ENCODE data around the gene POLE.

The POLE gene

DNA sequence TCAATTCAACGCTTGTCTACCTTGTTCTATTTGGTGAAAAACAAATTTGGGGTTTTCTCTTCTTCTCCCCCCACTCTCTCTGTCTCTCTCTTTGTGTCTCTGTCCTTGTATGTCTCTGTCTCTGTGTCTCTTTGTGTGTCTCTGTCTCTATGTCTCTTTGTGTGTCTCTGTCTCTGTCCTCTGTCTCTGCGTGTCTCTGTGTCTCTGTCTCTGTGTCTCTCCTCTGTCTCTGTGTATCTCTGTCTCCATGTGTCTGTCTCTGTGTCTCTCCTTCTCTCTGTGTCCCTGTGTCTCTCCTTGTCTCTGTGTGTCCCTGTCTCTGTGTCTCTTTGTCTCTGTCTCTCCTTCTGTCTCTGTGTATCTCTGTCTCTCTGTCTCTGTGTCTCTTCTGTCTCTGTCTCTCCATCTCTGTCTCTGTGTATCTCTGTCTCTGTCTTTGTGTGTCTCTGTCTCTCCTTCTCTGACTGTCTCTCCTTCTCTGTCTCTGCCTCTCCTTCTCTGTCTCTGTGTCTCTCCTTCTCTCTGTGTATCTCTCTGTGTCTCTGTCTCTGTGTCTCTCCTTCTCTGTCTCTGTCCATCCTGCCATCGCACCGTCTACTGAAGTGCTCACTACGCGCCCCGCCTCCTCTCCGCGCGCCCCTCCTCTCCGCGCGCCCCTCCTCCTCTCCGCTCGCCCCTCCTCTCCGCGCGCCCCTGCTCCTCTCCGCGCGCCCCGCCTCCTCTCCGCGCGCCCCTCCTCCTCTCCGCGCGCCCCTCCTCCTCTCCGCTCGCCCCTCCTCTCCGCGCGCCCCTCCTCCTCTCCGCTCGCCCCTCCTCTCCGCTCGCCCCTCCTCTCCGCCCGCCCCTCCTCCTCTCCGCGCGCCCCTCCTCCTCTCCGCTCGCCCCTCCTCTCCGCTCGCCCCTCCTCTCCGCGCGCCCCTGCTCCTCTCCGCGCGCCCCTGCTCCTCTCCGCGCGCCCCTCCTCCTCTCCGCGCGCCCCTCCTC lies 89.5 kb downstream of the POLE start:
- peak; percentile 43 for DNase-seq (ENCODE audit: low spot score)

DNA sequence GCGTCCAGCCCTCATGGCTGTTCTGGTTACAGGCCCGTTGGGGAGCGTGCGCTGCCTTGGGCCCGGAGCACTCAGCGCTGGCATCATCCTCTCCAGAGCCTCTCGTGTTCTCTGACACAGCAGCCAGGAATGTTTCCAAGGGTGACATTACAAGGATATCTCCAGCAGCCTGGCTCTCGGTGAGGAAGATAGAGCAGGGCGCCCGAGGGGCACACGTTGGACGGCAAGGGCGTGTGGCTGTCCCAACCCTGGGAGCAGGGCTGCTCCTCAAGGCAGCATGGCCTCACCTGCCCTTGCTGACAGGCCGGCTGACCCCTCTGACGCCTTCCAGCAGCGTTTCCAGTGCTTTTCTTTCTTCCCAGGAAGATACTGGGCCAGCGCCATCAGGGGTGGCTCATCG lies 91.1 kb downstream of the POLE start:
- no peak for DNase-seq (ENCODE audit: low spot score)

DNA sequence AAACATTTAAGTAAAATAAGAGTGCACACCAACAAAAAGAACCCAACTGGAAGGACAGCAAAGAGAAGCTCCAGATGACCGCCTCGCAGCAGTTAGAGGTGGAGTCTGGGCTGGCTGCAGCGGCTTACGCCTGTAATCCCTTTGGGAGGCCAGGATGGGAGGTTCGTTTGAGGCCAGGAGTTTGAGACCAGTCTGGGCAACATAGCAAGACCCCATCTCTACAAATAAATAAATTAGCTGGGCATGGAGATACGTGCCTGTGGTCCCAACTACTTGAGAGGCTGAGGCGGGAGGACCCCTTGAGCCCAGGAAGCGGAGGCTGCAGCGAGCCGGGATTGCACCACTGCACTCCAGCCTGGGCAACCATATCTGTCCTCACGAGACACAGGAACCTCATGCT lies 92.0 kb downstream of the POLE start:
- DNase-seq (ENCODE audit: low spot score) = no peak

DNA sequence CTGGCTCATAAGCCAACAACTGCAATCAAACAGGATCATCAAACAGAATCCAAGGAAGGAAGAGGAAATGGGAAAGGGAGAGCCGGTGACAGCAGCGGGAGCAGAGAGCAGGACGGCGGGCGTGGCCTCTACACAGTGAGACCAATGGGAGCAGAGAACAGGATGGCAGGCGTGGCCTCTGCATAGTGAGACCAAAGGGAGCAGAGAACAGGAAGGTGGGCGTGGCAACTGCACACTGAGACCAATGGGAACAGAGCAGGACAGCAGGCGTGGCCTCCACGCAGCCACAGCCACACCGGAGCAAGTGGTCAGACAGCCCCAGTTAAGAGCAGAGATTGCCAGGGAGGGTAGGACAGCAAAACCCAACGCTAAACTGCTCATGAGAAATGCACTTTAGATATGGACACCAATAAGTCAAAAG lies 93.2 kb downstream of the POLE start:
- DNase-seq (ENCODE audit: low spot score) = no peak

DNA sequence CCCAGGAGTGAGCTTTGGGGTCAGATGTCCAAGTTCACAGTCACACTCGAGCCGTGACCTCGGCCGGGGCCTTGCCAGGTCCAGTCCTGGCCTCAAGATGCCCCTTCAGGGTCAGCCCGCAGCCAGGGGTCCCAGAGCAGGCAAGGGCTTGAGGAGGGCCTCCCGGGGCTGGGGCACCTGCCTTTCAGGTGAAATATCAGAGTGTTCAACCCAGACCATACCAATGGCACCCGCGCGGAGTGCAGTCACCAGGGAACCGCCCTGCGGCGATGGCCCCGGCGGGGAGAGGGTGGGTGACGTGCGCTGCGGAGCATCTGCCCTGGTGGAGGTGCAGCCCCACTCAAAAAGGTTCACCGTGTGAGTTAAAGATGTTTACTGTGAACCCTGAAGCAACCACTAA lies 93.6 kb downstream of the POLE start:
- no peak for DNase-seq (ENCODE audit: low spot score)

GRCh38 chr12:132593071-132593470 lies 94.1 kb downstream of the POLE start:
- DNase-seq (ENCODE audit: low spot score) = no peak

- no peak for DNase-seq (ENCODE audit: low spot score)
Measured at GRCh38 chr12:132592282-132592970, 94.7 kb downstream of the POLE start.

GRCh38 chr12:132591107-132591935 lies 95.8 kb downstream of the POLE start:
- no peak for DNase-seq (ENCODE audit: low spot score)

GRCh38 chr12:132588821-132589669 lies 98.1 kb downstream of the POLE start:
- no peak for DNase-seq (ENCODE audit: low spot score)

DNA sequence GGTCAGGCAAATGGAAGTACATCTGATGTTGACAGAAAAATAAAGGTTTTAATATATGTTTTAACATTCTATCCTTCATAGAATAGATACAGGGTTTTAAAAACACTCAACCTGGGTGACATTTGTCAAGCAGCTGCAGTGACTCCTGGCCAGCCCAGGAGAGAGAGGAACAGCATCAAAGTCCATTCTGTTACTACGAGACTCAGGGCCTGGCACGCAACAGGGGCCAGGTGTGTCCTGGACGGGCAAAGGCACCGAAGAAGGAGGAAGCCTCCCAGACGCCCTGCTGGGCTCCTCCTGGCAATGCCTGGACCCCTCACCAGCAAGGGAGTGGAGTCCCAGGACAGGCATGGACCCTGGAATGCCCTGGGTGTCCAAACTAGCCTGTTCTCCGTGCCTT lies 98.8 kb downstream of the POLE start:
- DNase-seq (ENCODE audit: low spot score) = no peak

- DNase-seq (ENCODE audit: low spot score) = no peak
Measured at GRCh38 chr12:132587781-132588180, 99.4 kb downstream of the POLE start.

- DNase-seq (ENCODE audit: low spot score) = no peak
Measured at GRCh38 chr12:132586929-132587328, 100.2 kb downstream of the POLE start.

DNA sequence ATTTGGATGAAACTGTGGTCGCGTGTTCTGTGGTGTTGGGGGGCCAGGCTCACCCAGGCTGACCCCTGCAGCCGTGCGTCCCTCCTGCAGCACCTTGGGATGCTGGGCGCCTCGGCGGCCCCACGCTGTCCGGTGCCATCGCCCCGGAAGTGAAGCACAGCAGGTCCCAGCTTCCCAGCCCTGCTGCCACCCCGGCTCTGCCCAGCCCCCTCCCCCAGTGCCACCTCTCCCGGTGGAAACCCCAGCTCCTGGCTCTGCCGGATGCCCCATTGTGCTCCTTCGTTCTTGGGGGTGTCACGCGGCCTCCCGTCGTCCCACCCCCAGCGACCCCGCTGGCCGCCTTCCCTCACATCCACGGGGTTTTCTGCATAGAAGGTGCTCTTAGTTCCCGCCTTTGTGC lies 102.0 kb downstream of the POLE start:
- no peak for DNase-seq (ENCODE audit: low spot score)

DNA sequence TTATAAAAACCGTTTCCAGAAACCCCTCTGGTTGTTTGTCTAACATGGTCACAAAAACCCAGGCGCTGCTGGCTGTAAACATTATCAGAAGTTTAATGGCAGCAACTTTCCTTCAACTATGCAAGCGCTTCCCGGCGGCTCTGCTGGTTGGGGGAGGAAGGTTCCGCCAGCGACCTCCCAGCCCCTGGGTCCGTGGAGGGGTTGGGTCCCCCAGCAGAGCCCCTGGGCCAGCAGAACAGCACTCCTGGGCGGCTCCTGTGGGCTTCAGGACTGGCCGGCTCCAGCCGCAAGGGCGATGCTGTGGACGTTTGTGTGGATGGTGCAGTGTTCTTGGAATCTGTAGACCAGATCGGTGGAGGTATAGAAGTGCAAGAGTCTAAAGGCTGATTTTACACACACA lies 102.7 kb downstream of the POLE start:
- DNase-seq (ENCODE audit: low spot score) = no peak

GRCh38 chr12:132583736-132584135 lies 103.4 kb downstream of the POLE start:
- DNase-seq (ENCODE audit: low spot score) = no peak

- DNase-seq (ENCODE audit: low spot score) = no peak
Measured at GRCh38 chr12:132583411-132583710, 103.8 kb downstream of the POLE start.

DNA sequence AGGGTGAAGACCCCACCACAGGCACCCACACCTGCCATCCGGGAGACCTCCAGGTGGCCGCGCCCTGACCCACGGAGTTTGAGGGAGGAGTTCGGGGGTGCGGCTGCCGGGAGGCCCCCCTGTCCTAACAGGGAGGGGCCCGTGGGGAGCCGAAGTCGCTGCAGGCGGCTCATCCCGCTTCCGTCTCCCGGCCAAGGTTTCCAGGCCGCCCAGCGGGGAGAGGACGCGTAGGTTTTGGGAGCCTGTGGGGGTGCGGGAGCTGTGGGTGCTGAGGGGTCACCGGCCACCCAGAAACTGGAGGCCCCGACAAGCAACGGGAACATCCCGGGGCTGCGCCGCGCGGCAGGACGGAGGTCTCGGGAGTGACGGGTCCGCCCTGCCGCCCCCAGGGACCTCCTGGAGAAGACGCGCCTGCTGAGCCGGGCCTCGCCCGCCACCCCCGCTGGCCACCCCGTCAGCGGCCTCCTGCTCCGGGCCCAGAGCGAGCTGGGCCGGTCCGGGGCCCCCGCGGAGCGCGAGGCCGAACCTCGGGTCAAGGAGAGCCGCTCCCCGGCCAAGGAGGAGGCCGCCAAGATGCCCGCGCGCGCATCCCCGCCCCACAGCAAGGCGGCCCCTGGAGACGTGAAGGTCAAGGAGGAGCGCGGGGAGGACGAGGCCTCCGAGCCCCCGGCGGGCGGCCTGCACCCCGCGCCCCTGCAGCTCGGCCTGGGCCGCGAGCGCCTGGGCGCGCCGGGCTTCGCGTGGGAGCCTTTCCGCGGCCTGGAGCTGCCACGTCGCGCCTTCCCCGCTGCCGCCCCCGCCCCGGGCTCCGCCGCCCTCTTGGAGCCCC lies 104.3 kb downstream of the POLE start:
- DNase-seq (ENCODE audit: low spot score) = no peak

DNA sequence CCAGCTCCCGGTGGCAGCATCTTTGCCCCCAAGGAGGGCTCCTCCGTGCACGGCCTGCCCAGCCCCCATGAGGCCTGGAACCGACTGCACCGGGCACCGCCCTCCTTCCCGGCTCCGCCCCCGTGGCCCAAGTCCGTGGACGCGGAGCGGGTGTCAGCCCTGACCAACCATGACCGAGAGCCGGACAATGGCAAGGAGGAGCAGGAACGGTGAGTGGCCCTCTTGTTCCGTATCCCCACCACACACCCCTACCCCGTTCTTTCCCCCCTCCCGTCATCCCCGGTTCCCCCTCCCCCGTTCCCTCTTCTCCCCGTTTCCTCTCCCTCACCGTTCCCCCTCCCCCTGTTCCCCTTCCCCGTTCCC lies 105.1 kb downstream of the POLE start:
- no peak for DNase-seq (ENCODE audit: low spot score)

DNA sequence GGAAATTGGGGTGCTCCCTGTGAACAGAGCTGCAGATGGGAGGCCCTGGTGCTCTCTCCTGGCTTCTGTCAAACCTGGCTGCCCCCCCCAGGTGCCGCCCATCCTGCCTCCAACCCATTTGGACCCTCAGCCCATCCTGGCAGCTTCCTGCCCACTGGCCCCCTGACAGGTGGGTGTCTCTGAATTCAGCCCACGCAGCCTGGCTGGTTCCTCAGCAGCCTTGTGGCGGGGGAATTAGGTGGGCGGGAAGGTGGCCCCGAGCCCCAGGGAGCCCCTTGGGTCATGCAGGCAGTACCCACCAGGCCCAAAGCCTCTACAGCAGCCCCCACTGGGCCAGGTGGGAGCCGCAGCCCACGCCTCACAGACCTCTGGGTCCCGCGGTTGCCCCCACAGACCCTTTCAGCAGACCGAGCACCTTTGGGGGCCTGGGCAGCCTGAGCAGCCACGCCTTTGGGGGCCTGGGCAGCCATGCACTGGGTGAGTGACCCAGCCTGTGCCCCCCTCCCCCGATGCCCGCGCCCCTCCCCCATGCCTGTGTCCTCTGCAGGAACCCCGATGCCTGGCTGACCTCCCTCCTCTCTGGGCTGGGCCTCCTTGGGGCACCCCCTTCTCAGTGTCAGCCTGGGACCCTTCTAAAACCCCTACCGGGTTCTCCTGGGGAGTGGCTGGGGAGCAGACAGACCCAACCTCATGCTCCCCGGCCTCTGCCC lies 105.6 kb downstream of the POLE start:
- DNase-seq (ENCODE audit: low spot score) = no peak

- DNase-seq (ENCODE audit: low spot score) = no peak
Measured at GRCh38 chr12:132580701-132581292, 106.3 kb downstream of the POLE start.

Measured in CD4-positive, alpha-beta T cell treated with Interleukin-2 at 100 ng/mL for 4 hours (primary cell).